Measurements from ENCODE around the gene GHRL.

DNA sequence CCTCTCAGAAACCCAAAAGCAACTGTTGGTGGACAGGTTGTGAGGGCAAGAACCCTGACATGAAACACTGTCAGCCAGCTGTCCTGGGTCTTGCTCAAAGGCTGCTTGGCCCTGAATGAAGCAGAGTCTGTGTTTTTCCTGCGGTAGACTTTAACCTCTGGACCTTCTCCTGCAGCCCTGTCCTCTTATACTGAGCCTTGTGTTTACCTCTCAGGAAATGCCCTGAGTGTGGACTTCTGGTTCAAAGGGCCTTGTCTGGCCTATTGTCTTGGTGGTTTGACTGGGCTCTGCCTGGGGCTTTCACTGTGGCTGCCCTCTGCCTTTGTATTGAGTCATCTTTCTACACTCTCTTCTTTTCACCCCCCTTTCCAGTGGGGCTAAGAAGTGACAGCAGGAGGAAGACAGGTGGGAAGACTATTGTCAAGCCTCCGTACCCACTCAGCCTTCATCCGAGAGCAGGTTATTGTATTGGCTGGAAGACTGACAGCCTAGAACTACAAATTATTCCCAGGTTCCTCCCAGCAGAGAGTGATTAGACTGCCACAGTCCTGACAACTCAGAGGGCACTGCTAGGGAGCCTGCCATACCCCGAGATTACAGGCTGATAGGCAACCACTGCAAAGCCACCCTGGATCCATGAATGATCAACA is 24.7 kb upstream of the GHRL start:
- TF ChIP-seq POLR2A (IDR thresholded peaks at IDR 0.05), result no peak
- TF ChIP-seq, protein P1, sequence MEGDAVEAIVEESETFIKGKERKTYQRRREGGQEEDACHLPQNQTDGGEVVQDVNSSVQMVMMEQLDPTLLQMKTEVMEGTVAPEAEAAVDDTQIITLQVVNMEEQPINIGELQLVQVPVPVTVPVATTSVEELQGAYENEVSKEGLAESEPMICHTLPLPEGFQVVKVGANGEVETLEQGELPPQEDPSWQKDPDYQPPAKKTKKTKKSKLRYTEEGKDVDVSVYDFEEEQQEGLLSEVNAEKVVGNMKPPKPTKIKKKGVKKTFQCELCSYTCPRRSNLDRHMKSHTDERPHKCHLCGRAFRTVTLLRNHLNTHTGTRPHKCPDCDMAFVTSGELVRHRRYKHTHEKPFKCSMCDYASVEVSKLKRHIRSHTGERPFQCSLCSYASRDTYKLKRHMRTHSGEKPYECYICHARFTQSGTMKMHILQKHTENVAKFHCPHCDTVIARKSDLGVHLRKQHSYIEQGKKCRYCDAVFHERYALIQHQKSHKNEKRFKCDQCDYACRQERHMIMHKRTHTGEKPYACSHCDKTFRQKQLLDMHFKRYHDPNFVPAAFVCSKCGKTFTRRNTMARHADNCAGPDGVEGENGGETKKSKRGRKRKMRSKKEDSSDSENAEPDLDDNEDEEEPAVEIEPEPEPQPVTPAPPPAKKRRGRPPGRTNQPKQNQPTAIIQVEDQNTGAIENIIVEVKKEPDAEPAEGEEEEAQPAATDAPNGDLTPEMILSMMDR (IDR thresholded peaks at IDR 0.05), result no peak
